Prostate gland (tissue), 2 donors: ENCODE results near the gene HIPK1. TPM values are rescaled to one million over a fixed set of nuclear protein-coding genes. Genes with fewer than 3 reads are reported as not detected.

Source experiments
- DNase-seq: peaks from one replicate; pipeline ENCODE4 v3.0.0-alpha.2; 2019; ENCODE audit warnings: low spot score
- H3K27ac ChIP-seq, 2 donors: fragments of 200-600 bp; sonication (generic); 2 replicates each; pipeline ENCODE4 v1.5.1; 2017 to 2019
- H3K27me3 ChIP-seq: fragments of 200-600 bp; sonication (generic); replicated peaks from 2 replicates; pipeline ENCODE4 v1.5.1; 2019; ENCODE audit not compliant: insufficient read depth
- H3K36me3 ChIP-seq, 2 donors: fragments of 200-600 bp; sonication (generic); 1 replicate in 1 of 2; 2 replicates in 1 of 2; pipeline versions ENCODE4 v1.5.1 to v1.8.1; 2017 to 2019
- H3K4me1 ChIP-seq: fragments of 200-600 bp; sonication (generic); replicated peaks from 2 replicates; pipeline ENCODE4 v1.5.1; 2019
- H3K4me3 ChIP-seq, 2 donors: fragments of 200-600 bp; sonication (generic); 2 replicates each; pipeline ENCODE4 v1.5.1; 2017 to 2019
- H3K9me3 ChIP-seq: fragments of 200-600 bp; sonication (generic); 2 replicates; pipeline ENCODE4 v1.5.1; 2017
- CTCF ChIP-seq, 4 experiments: fragments of 200-600 bp in 2 of 4; fragments of 450-650 bp in 2 of 4; sonication (generic) in 2 of 4; IDR thresholded peaks; 1 replicate in 3 of 4; 2 replicates in 1 of 4; pipeline ENCODE4 v1.5.1; 2016 to 2019; ENCODE audit warnings: antibody characterized with exemption in 4 of 4, mild to moderate bottlenecking in 2 of 4, moderate library complexity in 2 of 4
- POLR2A ChIP-seq: fragments of 450-650 bp; IDR thresholded peaks from one replicate; pipeline ENCODE4 v1.6.1; 2016; ENCODE audit warnings: antibody characterized with exemption, mild to moderate bottlenecking
- POLR2AphosphoS5 ChIP-seq: sonication (generic); formaldehyde crosslinking; IDR thresholded peaks from one replicate; pipeline ENCODE4 v1.6.1; 2017; ENCODE audit warnings: antibody characterized with exemption
- WGBS: methylation state at CpG from one replicate; pipeline ENCODE4 v1.1.5; 2018; 5-methylcytosine and 5-hydroxymethylcytosine counted together
- intact Hi-C: fragments of 100-400 bp; cut with DNase I; formaldehyde crosslinking; loops from one replicate; pipeline ENCODE4 v1.14.2; 2022
- total RNA-seq, 2 donors: library from RNA; depleted of rRNA; stranded (reverse); fragments of >200 nt; gene quantifications; one replicate each; pipeline ENCODE4 v1.1.0, GENCODE V29; 2016

The HIPK1 gene
- total RNA-seq, 2 donors from 2014 or later = 43.5 to 76.3 TPM

GRCh38 chr1:113929750-113930498 is 800 bp downstream of the HIPK1 start:
- WGBS = under 1% methylated on average over 26 of the region's 64 CpGs
- no peaks in the 10 kb centered on the region for H3K9me3 ChIP-seq
- H3K27ac ChIP-seq = peak overlapping the region; percentile 92 to 95
- peak; percentile 33 for DNase-seq
- H3K4me1 ChIP-seq = no peaks in the 10 kb centered on the region
- intact Hi-C loops = loop anchor here (1.0 kb wide), 1 partner anchor 25 kb away; the partner anchor contains the start of gene DCLRE1B
- H3K4me3 ChIP-seq = peak overlapping the region; percentile 82 to 96
- TF ChIP-seq POLR2AphosphoS5 (peak; percentile 31), CTCF (IDR thresholded peaks at IDR 0.05) (peak in 1 of 4 experiments; percentile 16), POLR2A (peak; percentile 11)
- no peaks in the 10 kb centered on the region for H3K36me3 ChIP-seq
- no peaks in the 10 kb centered on the region for H3K27me3 ChIP-seq

- Histone ChIP-seq H3K27me3 (no peaks in the 10 kb centered on the region), H3K27ac (peak overlapping the region; percentile 92 to 95), H3K36me3 (no peaks in the 10 kb centered on the region), H3K9me3 (no peaks in the 10 kb centered on the region), H3K4me1 (no peaks in the 10 kb centered on the region), H3K4me3 (peak overlapping the region; percentile 82 to 96)
- no peak for TF ChIP-seq CTCF (IDR thresholded peaks at IDR 0.05)
- TF ChIP-seq POLR2A = no peak
- WGBS = 2% methylated on average over 8 of the region's 8 CpGs
- DNase-seq = no peak
- intact Hi-C loops = no loop called here
Observed at GRCh38 chr1:113930499-113931161, 1.5 kb downstream of the HIPK1 start.

- Histone ChIP-seq H3K4me1 (no peaks in the 10 kb centered on the region), H3K27me3 (no peaks in the 10 kb centered on the region), H3K27ac (no peak overlapping the region), H3K9me3 (no peaks in the 10 kb centered on the region), H3K4me3 (no peak overlapping the region), H3K36me3 (no peaks in the 10 kb centered on the region)
- TF ChIP-seq CTCF (IDR thresholded peaks at IDR 0.05) (no peak), POLR2AphosphoS5 (no peak), POLR2A (no peak)
- intact Hi-C loops = no loop called here
- 4% methylated on average over 3 of the region's 3 CpGs for WGBS
- peak; percentile 13 for DNase-seq
Observed at GRCh38 chr1:113931451-113931851, 2.3 kb downstream of the HIPK1 start.

DNA sequence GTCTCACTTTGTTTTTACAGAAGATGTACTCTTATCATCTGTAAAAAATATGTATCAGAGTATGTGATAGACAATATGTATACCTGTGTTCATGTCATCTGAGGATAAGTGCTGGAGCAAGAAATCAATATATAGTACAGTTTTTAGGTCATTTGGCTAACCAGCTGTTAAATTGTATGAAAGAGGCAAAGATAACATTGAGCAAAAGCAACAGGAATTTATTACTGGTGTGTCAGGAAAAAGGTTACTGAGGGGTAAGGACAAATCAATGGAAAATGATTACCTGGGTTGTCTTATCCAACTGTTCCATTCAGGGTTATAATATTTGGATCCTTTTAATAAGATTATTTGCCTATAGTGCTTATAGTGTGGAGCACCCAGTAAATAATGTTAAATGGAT is 4.9 kb downstream of the HIPK1 start:
- intact Hi-C loops = no loop called here
- H3K4me1 ChIP-seq = no peaks in the 10 kb centered on the region
- H3K36me3 ChIP-seq = no peaks in the 10 kb centered on the region
- no peak for DNase-seq
- TF ChIP-seq CTCF (IDR thresholded peaks at IDR 0.05) = no peak
- H3K27me3 ChIP-seq = no peaks in the 10 kb centered on the region
- H3K27ac ChIP-seq = no peak overlapping the region
- no peaks in the 10 kb centered on the region for H3K9me3 ChIP-seq
- H3K4me3 ChIP-seq = no peak overlapping the region
